Right forelimb (tissue), 1 donor: Measurements from ENCODE around the gene ZWILCH.
"Not testable (repeated sequence)": the region's sequence is repeated elsewhere in the genome, so short reads cannot be mapped to it uniquely, and the experiment has no call there.

Experiments
- DNase-seq: peaks from one replicate; pipeline ENCODE4 v3.0.0-alpha.2; 2018

Gene ZWILCH

GRCh38 chr15:66587020-66587419, 81.9 kb downstream of the ZWILCH start:
- DNase-seq = no peak

GRCh38 chr15:66587749-66588148, 82.6 kb downstream of the ZWILCH start:
- no peak for DNase-seq

GRCh38 chr15:66588537-66588936, 83.4 kb downstream of the ZWILCH start:
- no peak for DNase-seq

- DNase-seq = no peak
Observed at GRCh38 chr15:66588971-66589370, 83.8 kb downstream of the ZWILCH start.

GRCh38 chr15:66589429-66589828, 84.3 kb downstream of the ZWILCH start:
- not testable (repeated sequence) for DNase-seq

- DNase-seq = no peak
Observed at GRCh38 chr15:66590435-66590834, 85.3 kb downstream of the ZWILCH start.

- DNase-seq = no peak
Observed at GRCh38 chr15:66591322-66591862, 86.3 kb downstream of the ZWILCH start.

GRCh38 chr15:66592505-66593218, 87.5 kb downstream of the ZWILCH start:
- DNase-seq = no peak

GRCh38 chr15:66593219-66593780, 88.2 kb downstream of the ZWILCH start:
- DNase-seq = no peak

GRCh38 chr15:66594344-66594743, 89.2 kb downstream of the ZWILCH start:
- no peak for DNase-seq

- no peak for DNase-seq
Observed at GRCh38 chr15:66594836-66595235, 89.7 kb downstream of the ZWILCH start.

GRCh38 chr15:66595332-66595731, 90.2 kb downstream of the ZWILCH start:
- no peak for DNase-seq

- no peak for DNase-seq
Observed at GRCh38 chr15:66595931-66596545, 90.9 kb downstream of the ZWILCH start.

GRCh38 chr15:66598095-66598815, 93.1 kb downstream of the ZWILCH start:
- no peak for DNase-seq
